Erythroblast (primary cell): Measurements from ENCODE around the gene FXYD7.
"Not testable (repeated sequence)": the region's sequence is repeated elsewhere in the genome, so short reads cannot be mapped to it uniquely, and the experiment has no call there.

ENCODE experiments used
- GATA1 ChIP-seq: IDR thresholded peaks from 2 replicates; pipeline ENCODE4 v1.6.1; 2011; ENCODE audit warnings: low read depth, mild to moderate bottlenecking, control low read depth, low read length, moderate library complexity
- POLR2A ChIP-seq: IDR thresholded peaks from 2 replicates; pipeline ENCODE4 v1.6.1; 2011; ENCODE audit warnings: mild to moderate bottlenecking, low read length

DNA sequence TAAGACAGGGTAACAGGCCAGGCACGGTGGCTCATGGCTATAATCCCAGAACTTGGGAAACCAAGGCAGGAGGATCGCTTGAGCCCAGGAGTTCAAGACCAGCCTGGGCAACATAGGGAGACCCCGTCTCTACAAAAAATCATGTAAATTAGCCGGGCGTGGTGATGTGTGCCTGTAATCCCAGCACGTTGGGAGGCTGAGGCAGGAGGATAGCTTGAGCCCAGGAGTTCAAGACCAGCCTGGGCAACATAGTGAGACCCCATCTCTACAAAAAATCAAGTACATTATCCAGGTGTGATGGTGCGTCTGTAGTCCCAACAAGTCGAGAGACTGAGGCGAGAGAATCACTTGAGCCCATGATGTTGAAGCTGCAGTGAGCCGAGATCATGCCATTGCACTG lies 39.4 kb upstream of the FXYD7 start:
- TF ChIP-seq POLR2A, GATA1: not testable (repeated sequence)
